Tibial artery (tissue), 4 donors: ENCODE measurements around the gene KHK.

Experiments
- DNase-seq, 2 donors: peaks; one replicate each; pipeline ENCODE4 v3.0.0-alpha.2; 2019
- H3K27ac ChIP-seq, 2 donors: fragments of 200-600 bp; sonication (generic) in 1 of 2; 1 replicate in 1 of 2; 2 replicates in 1 of 2; pipeline ENCODE4 v1.5.1; 2018 to 2019; ENCODE audit warnings: mild to moderate bottlenecking in 1 of 2
- H3K27me3 ChIP-seq, 2 donors: fragments of 200-600 bp; sonication (generic) in 1 of 2; one replicate each; pipeline versions ENCODE4 v1.5.1 to v1.6.0; 2016 to 2019
- H3K36me3 ChIP-seq, 3 donors: fragments of 200-600 bp; sonication (generic) in 2 of 3; one replicate each; pipeline ENCODE4 v1.5.1; 2016 to 2019; ENCODE audit warnings: mild to moderate bottlenecking in 2 of 3
- H3K4me1 ChIP-seq, 4 donors: fragments of 200-600 bp; sonication (generic) in 2 of 4; 1 replicate in 3 of 4; 2 replicates in 1 of 4; pipeline ENCODE4 v1.5.1; 2016 to 2019
- H3K4me3 ChIP-seq, 2 donors: fragments of 200-600 bp; sonication (generic) in 1 of 2; 1 replicate in 1 of 2; 2 replicates in 1 of 2; pipeline ENCODE4 v1.5.1; 2018 to 2019; ENCODE audit warnings: mild to moderate bottlenecking in 2 of 2
- H3K9me3 ChIP-seq, 3 donors: fragments of 200-600 bp; sonication (generic) in 1 of 3; one replicate each; pipeline ENCODE4 v1.5.1; 2016 to 2019
- intact Hi-C: fragments of 100-400 bp; cut with DNase I; formaldehyde crosslinking; loops from one replicate; pipeline ENCODE4 v1.15.0; 2023; ENCODE audit warnings: low total_unique reads
- TF ChIP-seq, protein P1 (sequence below), 2 experiments: fragments of 200-600 bp in 1 of 2; fragments of 450-650 bp in 1 of 2; IDR thresholded peaks; one replicate each; pipeline ENCODE4 v1.5.1; 2017 to 2019; ENCODE audit warnings: antibody characterized with exemption in 2 of 2, mild to moderate bottlenecking in 1 of 2, moderate library complexity in 1 of 2

Gene KHK

DNA sequence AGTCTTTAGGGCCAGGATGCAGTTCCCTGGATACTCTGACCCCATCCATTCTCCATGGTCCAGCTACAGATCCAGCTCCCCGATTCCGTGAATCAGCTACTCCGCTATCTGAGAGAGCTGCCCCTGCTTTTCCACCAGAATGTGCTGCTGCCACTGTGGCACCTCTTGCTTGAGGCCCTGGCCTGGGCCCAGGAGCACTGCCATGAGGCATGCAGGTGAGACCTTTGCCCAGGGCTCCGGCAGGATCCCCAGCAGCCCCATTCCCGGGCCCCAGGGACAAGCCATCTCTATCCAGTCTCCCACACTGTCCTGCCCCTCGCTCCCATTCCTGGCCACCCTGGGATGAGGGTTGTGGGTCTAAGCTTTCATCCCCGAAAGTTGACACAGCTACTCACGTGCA is 46.3 kb upstream of the KHK start:
- intact Hi-C loops, result no loop called here
- no peaks in the 10 kb centered on the region for H3K27me3 ChIP-seq

DNA sequence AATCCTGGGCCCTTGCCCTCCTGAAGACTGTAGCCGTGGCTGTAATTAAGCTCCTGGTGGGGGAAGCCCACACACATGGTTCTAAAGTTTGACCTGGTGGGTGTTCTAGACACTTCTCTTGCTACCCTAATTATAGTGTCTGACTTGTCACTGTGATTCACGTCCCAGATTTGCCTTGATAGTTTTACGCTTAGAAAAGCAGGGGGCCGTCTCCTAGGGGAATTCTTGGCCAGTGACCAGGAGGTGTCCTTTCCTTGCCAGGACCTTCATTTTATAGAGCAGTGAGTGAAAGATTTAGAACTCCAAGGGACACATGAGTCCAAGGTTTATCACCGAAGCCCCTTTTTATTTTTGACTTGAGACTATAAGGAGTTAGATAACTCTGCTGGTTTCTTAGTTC is 44.8 kb upstream of the KHK start:
- no peak for DNase-seq
- no peaks in the 10 kb centered on the region for H3K9me3 ChIP-seq

More for the DNA sequence above, 46.3 kb upstream of the KHK start:
- TF ChIP-seq, protein P1, sequence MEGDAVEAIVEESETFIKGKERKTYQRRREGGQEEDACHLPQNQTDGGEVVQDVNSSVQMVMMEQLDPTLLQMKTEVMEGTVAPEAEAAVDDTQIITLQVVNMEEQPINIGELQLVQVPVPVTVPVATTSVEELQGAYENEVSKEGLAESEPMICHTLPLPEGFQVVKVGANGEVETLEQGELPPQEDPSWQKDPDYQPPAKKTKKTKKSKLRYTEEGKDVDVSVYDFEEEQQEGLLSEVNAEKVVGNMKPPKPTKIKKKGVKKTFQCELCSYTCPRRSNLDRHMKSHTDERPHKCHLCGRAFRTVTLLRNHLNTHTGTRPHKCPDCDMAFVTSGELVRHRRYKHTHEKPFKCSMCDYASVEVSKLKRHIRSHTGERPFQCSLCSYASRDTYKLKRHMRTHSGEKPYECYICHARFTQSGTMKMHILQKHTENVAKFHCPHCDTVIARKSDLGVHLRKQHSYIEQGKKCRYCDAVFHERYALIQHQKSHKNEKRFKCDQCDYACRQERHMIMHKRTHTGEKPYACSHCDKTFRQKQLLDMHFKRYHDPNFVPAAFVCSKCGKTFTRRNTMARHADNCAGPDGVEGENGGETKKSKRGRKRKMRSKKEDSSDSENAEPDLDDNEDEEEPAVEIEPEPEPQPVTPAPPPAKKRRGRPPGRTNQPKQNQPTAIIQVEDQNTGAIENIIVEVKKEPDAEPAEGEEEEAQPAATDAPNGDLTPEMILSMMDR (IDR thresholded peaks at IDR 0.05), result no peak
- Histone ChIP-seq H3K27ac (no peak overlapping the region), H3K36me3 (peaks cover 50 to 65% (median 63%) of the 10 kb centered on the region in 3 donors), H3K4me3 (no peak overlapping the region), H3K9me3 (no peaks in the 10 kb centered on the region), H3K4me1 (peaks cover 0 to 5% (median 2%) of the 10 kb centered on the region in 4 donors)
- no peak for DNase-seq

DNA sequence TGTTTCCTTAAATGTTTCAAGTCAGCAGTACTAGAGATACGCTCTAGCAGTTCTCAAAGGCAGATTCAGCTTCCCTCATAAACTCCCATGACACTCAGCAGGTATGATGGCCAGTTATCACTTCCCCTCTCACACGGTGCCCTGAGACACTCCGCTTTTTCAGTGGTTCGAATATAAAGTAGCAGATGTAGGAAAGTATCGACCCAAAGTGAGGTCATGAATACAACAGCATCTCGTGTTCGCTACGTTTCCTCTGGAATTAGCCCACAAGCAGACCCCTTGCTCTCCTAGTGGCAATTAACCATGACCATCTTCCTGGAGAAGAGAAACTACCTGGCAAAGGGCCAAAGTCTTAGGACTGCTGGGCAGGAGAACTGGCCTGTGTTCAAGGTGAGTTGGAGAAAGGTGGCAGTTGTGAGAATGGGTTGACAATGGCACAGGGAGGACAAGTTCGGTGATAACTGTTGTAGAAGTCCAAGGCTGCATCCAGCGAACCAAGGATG is 44.4 kb upstream of the KHK start:
- intact Hi-C loops, result no loop called here
- peaks cover 35 to 45% (median 44%) of the 10 kb centered on the region in 3 donors for H3K36me3 ChIP-seq
- no peak overlapping the region for H3K27ac ChIP-seq

More for the DNA sequence above, 44.8 kb upstream of the KHK start:
- peaks cover 40 to 50% (median 49%) of the 10 kb centered on the region in 3 donors for H3K36me3 ChIP-seq
- TF ChIP-seq, protein P1 (IDR thresholded peaks at IDR 0.05), result no peak
- H3K4me1 ChIP-seq, result peaks cover 0 to 5% (median 2%) of the 10 kb centered on the region in 4 donors
- H3K4me3 ChIP-seq, result no peak overlapping the region
- intact Hi-C loops, result no loop called here
- no peaks in the 10 kb centered on the region for H3K27me3 ChIP-seq
- H3K27ac ChIP-seq, result no peak overlapping the region

DNA sequence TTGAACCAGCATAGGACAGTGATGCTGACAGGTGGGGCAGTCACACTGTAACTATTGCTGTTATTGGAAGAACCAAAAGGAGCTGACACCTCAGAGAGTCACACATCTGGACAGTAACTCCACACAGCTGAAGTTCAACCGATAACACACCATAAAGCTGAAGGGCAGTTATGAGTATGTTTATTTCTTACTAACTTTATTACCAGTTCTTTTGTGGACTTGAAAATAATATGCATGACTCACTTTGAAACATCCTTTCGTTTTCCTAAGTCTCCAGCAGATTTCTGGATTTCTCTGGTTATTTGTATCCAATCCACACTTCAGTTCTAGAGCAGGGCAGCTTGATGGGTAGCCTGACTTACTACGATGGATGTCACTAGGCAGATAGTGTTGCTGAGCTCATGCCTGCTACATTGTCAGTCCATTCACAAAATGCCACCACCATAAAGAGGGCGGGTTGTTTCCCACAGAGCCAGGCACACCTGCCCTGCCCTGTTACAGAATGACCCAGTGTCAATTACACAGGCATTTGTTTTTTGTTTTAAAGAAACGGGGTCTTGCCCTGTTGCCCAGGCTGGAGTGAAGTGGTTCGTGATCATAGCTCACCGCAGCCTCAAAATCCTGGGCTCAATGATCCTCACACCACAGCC is 43.5 kb upstream of the KHK start:
- intact Hi-C loops, result no loop called here
- no peak overlapping the region for H3K4me3 ChIP-seq
- DNase-seq, result no peak
- peaks cover 26 to 36% (median 35%) of the 10 kb centered on the region in 3 donors for H3K36me3 ChIP-seq
- H3K4me1 ChIP-seq, result peaks cover 0 to 5% (median 2%) of the 10 kb centered on the region in 4 donors
- no peaks in the 10 kb centered on the region for H3K27me3 ChIP-seq
- TF ChIP-seq, protein P1 (IDR thresholded peaks at IDR 0.05), result no peak
- no peak overlapping the region for H3K27ac ChIP-seq
- H3K9me3 ChIP-seq, result no peaks in the 10 kb centered on the region

More for the DNA sequence above, 44.4 kb upstream of the KHK start:
- Histone ChIP-seq H3K27me3 (no peaks in the 10 kb centered on the region), H3K9me3 (no peaks in the 10 kb centered on the region), H3K4me1 (peaks cover 0 to 5% (median 2%) of the 10 kb centered on the region in 4 donors), H3K4me3 (no peak overlapping the region)
- no peak for DNase-seq
- TF ChIP-seq, protein P1 (IDR thresholded peaks at IDR 0.05), result no peak

DNA sequence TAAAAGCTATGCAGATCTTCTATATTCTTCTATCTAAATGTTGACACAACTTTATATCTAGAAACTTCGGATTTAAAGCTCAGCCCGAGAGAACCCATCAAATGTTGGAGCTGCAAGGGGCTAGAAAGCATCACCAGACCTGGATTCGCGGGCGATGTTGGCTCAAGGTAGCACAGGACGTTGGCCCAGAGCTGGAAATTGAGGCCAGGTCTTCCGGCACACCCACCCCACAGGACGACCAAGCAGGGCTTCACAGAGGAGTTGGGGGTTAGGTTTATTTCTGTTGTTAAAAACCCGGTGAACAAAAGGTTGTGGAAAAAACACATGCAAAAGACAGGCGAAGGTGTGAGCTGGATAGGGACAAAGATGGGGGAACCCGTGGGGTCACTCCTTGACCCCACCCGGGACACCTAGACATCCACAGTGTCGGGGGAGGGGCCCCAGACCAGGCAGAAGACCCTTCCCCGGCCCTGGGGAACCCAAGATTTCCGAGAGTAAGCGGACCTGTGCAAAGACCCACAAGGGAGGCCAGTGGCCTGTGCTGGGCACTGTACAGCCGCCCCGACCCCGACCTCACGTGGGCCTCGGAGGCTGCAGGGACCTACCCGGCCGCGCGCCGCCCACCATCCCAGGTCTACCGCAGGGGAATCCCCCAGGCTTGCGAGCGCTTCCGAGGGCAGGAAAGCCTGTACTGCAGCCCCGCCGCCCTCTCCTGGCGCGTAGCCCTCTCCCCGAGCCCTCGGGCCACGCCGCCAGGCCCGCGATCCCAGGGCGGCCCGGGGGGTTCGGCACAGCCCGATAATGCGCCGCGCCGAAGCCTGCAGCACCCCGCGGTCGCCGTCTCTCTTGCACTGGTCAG is 36.9 kb upstream of the KHK start:
- H3K27me3 ChIP-seq, result no peaks in the 10 kb centered on the region
- TF ChIP-seq, protein P1 (IDR thresholded peaks at IDR 0.05), result no peak
- peak overlapping the region; percentile 75 to 98 for H3K4me3 ChIP-seq
- intact Hi-C loops, result loop anchor here (5.0 kb wide), 1 partner anchor 38 kb away; the partner anchor contains the start of gene KHK
- no peaks in the 10 kb centered on the region for H3K9me3 ChIP-seq
- DNase-seq, result peak in 1 of 2 donors; percentile 77
- H3K4me1 ChIP-seq, result peaks cover 0 to 18% (median 12%) of the 10 kb centered on the region in 4 donors
- peak overlapping the region; percentile 91 to 98 for H3K27ac ChIP-seq
- peaks cover under 1 to 15% (median 5%) of the 10 kb centered on the region in 3 donors for H3K36me3 ChIP-seq
